B cell (primary cell): Measurements from ENCODE around the gene TP53.

Experiments
- EZH2 ChIP-seq: IDR thresholded peaks from 2 replicates; pipeline ENCODE4 v1.6.1; 2012; ENCODE audit warnings: borderline replicate concordance, low read depth, mild to moderate bottlenecking, moderate library complexity, low read length; ENCODE audit not compliant: insufficient read depth, poor library complexity, severe bottlenecking
- TF ChIP-seq, protein P1 (sequence below): fragments of 200-600 bp; IDR thresholded peaks from one replicate; pipeline ENCODE4 v1.8.0; 2022; ENCODE audit warnings: antibody characterized with exemption, mild to moderate bottlenecking

GRCh38 chr17:7686222-7687071 lies 843 bp downstream of the TP53 start:
- TF ChIP-seq, protein P1, sequence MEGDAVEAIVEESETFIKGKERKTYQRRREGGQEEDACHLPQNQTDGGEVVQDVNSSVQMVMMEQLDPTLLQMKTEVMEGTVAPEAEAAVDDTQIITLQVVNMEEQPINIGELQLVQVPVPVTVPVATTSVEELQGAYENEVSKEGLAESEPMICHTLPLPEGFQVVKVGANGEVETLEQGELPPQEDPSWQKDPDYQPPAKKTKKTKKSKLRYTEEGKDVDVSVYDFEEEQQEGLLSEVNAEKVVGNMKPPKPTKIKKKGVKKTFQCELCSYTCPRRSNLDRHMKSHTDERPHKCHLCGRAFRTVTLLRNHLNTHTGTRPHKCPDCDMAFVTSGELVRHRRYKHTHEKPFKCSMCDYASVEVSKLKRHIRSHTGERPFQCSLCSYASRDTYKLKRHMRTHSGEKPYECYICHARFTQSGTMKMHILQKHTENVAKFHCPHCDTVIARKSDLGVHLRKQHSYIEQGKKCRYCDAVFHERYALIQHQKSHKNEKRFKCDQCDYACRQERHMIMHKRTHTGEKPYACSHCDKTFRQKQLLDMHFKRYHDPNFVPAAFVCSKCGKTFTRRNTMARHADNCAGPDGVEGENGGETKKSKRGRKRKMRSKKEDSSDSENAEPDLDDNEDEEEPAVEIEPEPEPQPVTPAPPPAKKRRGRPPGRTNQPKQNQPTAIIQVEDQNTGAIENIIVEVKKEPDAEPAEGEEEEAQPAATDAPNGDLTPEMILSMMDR, result no peak
- no peak for TF ChIP-seq EZH2
